ENCODE data around the gene CSMD2.

Gene CSMD2

DNA sequence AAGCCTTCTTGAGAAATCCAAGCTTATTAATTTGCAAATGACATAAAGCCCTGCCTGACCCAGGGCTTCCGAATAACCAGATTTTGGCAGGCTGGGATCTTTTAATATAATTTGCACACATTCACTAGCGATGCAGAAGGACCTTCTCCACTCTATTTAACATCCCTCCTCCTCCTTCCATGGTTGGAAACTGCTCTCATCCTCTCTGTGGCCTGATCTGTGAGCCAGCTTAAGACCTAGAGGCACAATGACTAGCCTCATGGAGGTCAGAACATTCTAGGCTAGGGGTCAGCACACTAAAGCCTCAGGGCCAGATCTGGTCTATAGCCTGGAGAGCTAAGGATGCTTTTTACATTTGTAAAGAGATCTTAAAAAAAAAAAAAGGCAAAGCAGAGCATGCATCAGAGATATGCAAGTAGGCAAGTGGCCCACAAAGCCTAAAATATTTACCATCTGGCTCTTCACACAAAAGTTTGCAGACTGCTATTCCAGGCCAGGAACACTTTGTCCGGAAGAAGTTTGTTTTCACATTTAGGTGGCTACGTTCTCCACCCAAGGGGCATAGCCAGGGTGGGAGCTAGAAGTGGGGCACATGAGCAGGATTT, 439.4 kb downstream of the CSMD2 start:
- no peaks in the 10 kb centered on the region for H3K9me3 ChIP-seq (ENCODE audit: low read length)
- H3K4me1 ChIP-seq (ENCODE audit: insufficient read depth, low read length) = no peaks in the 10 kb centered on the region
- H3K36me3 ChIP-seq (ENCODE audit: insufficient read depth, low read length) = no peaks in the 10 kb centered on the region
- no peaks in the 10 kb centered on the region for H3K27me3 ChIP-seq (ENCODE audit: insufficient read depth, low read length)
- no peak overlapping the region for H3K4me3 ChIP-seq (ENCODE audit: low read length)
- no peak overlapping the region for H2AFZ ChIP-seq (ENCODE audit: low read depth, low read length)

DNA sequence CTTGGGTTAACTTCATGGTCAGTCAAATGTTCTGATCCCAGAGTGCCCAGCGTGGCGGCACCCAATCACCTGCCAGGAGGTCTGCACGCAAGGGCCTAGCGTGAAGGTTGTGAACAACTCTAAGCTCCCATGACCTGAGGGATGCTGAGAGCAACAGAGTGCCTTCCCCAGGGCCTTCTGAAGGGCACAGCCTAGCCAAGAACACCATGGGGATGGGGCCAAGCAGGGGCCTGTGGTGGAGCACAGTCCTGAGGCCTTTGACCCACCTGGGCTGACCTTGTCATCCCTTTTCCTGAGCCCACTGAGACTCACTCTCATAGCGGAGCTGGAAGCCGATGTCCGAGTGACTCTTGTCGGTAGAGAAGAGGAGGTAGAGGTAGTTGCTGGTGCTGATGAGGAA, 440.0 kb downstream of the CSMD2 start:
- Histone ChIP-seq H3K36me3 (ENCODE audit: insufficient read depth, low read length) (no peaks in the 10 kb centered on the region), H3K27me3 (ENCODE audit: insufficient read depth, low read length) (no peaks in the 10 kb centered on the region), H3K9me3 (ENCODE audit: low read length) (no peaks in the 10 kb centered on the region), H2AFZ (ENCODE audit: low read depth, low read length) (no peak overlapping the region), H3K4me1 (ENCODE audit: insufficient read depth, low read length) (no peaks in the 10 kb centered on the region), H3K4me3 (ENCODE audit: low read length) (no peak overlapping the region)

DNA sequence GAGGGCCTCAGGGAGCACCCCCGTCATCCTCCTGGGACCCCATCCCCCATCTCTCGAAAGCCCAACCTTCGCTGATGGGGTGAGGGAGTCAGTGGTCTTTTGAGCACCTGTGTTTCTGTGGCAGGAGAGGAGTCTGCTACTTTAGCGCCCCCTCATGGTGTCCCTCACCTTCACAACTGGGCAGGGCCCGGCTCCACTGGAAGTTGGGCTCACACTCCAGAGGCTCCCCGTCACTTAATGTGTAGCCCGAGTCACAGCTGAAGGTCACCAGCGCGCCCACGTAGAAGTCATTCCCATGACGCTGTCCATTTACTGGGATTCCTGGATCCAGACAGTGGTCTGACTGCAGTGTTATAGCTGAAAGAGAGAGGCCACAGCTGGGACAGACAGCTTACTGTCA, 440.7 kb downstream of the CSMD2 start:
- H3K9me3 ChIP-seq (ENCODE audit: low read length) = no peaks in the 10 kb centered on the region
- no peak overlapping the region for H3K4me3 ChIP-seq (ENCODE audit: low read length)
- no peaks in the 10 kb centered on the region for H3K27me3 ChIP-seq (ENCODE audit: insufficient read depth, low read length)
- H3K4me1 ChIP-seq (ENCODE audit: insufficient read depth, low read length) = no peaks in the 10 kb centered on the region
- no peak overlapping the region for H2AFZ ChIP-seq (ENCODE audit: low read depth, low read length)
- no peaks in the 10 kb centered on the region for H3K36me3 ChIP-seq (ENCODE audit: insufficient read depth, low read length)

DNA sequence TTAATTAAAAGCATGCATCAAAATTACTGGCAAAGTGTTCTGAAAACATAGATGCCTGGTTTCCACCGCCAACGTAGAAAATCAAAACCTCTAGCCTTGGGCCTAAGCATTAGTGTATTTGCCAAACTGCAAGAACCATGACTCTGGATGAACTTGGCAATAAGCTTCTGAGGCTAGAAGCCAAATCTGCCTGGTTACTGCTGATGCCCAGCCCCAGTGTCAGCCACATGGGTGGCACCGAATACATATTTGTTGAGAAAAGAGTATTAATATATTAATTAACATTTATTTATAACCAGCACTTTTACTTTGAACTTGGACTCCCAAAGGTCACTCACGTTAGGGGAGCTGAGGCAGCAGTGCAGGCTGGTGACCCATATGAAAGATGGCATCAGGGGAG, 441.8 kb downstream of the CSMD2 start:
- no peaks in the 10 kb centered on the region for H3K4me1 ChIP-seq (ENCODE audit: insufficient read depth, low read length)
- H3K27me3 ChIP-seq (ENCODE audit: insufficient read depth, low read length) = no peaks in the 10 kb centered on the region
- no peaks in the 10 kb centered on the region for H3K9me3 ChIP-seq (ENCODE audit: low read length)
- no peak overlapping the region for H2AFZ ChIP-seq (ENCODE audit: low read depth, low read length)
- H3K4me3 ChIP-seq (ENCODE audit: low read length) = no peak overlapping the region
- H3K36me3 ChIP-seq (ENCODE audit: insufficient read depth, low read length) = no peaks in the 10 kb centered on the region

DNA sequence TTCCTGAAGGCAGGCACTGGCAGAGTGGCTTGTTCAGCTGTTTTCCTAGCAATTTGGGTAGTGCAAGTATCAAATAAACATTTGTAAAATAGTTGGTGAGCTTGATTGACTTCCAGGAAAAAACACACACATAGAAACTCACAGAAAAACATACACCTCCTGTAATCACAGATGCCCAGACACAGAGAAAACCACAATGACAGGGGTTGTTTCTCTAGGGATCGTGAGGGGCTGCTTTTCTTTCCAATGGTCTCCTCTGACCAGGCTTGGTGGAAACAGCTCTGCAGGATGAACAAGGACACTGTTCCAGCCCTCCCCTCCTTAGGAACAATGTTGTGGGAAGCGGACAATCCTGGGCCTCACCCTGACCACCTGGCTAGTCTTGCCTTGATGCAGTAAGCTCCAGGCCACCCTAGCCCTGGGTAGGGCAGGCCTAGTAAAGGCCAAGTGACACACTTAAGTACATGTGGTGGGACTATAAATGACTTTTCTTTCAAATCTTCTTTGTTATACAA, 443.7 kb downstream of the CSMD2 start:
- H3K27me3 ChIP-seq (ENCODE audit: insufficient read depth, low read length) = no peaks in the 10 kb centered on the region
- no peaks in the 10 kb centered on the region for H3K4me1 ChIP-seq (ENCODE audit: insufficient read depth, low read length)
- H3K9me3 ChIP-seq (ENCODE audit: low read length) = no peaks in the 10 kb centered on the region
- H2AFZ ChIP-seq (ENCODE audit: low read depth, low read length) = no peak overlapping the region
- no peak overlapping the region for H3K4me3 ChIP-seq (ENCODE audit: low read length)
- H3K36me3 ChIP-seq (ENCODE audit: insufficient read depth, low read length) = no peaks in the 10 kb centered on the region

DNA sequence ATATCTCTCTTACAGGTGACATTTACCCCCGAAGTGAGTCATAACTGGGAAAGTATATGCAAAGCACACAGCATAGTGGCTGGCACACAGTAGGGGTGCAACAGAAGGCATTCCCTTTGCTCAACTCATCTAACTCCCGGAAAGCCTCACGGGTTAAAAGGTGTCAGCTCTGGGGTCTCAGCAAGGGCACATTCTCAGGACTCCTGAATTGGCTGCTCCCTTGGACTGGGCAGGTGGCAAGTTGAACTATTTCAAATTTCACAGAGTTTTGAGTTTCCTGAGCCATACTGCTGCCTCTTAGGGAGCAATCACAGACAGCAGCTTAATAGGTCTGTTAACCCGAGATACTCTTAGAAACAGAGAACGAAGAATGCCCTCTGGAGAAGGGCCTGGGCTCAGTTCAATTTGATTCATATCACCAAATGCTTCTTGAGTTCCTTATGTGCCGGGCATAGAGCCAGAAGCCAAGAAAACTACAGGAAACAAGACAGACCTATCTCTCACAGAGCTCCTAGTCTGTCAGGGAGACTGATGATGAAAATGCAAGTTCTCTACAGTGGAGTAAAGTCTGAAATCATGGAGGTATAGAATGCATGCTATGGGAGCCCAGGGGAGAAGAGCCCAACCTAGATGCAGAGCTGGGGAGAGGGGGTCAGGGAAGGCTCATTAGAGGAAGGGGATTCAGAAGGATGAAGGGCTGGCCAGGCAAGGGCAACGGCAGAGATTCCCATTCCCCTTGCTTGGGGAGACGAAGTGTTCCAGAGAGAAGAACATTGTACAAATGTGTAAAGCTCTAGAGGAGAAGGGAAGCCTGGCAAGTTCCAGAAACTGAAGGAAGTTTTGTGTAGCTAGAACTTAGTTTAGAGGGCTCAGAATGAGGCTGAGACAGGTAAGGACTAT, 445.0 kb downstream of the CSMD2 start:
- Histone ChIP-seq H3K4me1 (ENCODE audit: insufficient read depth, low read length) (no peaks in the 10 kb centered on the region), H3K4me3 (ENCODE audit: low read length) (no peak overlapping the region), H2AFZ (ENCODE audit: low read depth, low read length) (no peak overlapping the region), H3K9me3 (ENCODE audit: low read length) (no peaks in the 10 kb centered on the region), H3K27me3 (ENCODE audit: insufficient read depth, low read length) (no peaks in the 10 kb centered on the region), H3K36me3 (ENCODE audit: insufficient read depth, low read length) (no peaks in the 10 kb centered on the region)

DNA sequence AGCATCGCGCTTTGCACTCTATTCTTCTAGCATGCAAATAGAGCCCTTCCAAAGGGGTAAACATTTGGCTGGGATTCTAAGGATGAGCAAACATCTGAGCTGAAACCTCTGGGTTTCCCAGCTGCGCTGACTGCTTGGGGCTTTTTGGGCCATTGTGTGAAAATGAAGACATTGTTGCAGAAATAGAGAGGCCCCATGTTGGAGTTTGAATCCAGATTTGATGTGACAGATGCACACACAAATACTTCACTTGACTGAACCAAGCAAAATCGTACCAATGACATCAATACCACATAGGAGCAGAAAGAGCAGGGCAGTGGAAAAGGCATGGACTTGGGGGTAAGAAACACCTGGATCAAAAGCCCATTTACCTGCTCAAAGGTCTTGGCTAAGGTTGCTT, 445.7 kb downstream of the CSMD2 start:
- Histone ChIP-seq H2AFZ (ENCODE audit: low read depth, low read length) (no peak overlapping the region), H3K36me3 (ENCODE audit: insufficient read depth, low read length) (no peaks in the 10 kb centered on the region), H3K27me3 (ENCODE audit: insufficient read depth, low read length) (no peaks in the 10 kb centered on the region), H3K9me3 (ENCODE audit: low read length) (no peaks in the 10 kb centered on the region), H3K4me1 (ENCODE audit: insufficient read depth, low read length) (no peaks in the 10 kb centered on the region), H3K4me3 (ENCODE audit: low read length) (no peak overlapping the region)

DNA sequence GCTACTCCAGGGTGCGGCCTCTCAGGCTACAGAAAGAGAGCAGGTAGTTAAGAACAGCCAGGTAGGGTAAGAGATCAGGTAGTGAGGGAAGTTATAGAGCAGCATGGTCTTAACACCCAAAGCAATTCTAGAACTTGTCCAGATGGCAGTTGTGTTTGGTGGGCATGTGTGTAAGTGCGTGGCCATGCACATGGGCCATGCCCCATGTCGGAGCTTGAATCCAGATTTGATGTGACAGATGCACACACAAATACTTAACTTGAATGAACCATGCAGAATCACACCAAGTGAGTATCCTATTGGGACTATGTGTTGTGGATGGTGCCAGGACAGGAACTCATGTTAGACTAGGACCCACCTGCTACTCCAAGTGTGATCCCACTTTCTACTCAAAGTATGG, 446.8 kb downstream of the CSMD2 start:
- Histone ChIP-seq H3K4me3 (ENCODE audit: low read length) (no peak overlapping the region), H3K27me3 (ENCODE audit: insufficient read depth, low read length) (peaks cover under 1% of the 10 kb centered on the region), H3K4me1 (ENCODE audit: insufficient read depth, low read length) (no peaks in the 10 kb centered on the region), H3K9me3 (ENCODE audit: low read length) (no peaks in the 10 kb centered on the region), H3K36me3 (ENCODE audit: insufficient read depth, low read length) (no peaks in the 10 kb centered on the region), H2AFZ (ENCODE audit: low read depth, low read length) (no peak overlapping the region)

DNA sequence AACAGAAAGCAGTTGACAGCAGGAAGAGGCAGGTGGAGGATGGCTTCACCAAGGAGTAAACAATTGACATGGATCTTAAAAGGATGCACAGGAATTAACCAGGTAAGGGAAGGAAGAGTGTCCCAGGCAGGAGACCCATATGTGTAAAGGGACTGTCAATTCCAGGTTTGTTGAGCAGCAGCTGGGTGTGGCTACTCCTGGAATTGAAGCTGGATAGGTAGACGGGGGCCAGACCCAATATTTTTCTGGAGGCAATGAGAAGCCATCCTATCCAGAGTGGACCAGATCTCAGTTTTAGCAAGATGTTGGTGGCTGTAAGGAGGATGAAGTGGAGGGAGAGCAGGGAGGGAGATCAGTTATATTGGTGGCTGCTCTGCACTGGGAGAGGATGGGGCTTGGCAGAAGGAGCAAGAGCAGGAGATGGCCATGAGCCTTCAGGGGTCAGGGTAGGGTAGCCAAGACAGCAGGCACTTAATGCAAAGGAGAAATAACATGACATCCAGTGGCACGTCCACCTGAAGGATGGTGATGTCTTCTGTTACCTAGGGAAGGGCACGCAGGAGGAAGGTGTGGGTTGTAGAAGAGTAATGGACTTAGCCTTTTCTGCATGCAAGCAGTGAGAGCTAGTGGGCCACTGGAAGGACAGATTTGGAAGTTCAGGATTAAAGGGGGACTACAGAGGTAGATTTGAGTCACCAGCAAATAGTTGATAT, 447.9 kb downstream of the CSMD2 start:
- Histone ChIP-seq H3K4me1 (ENCODE audit: insufficient read depth, low read length) (no peaks in the 10 kb centered on the region), H3K36me3 (ENCODE audit: insufficient read depth, low read length) (no peaks in the 10 kb centered on the region), H3K4me3 (ENCODE audit: low read length) (no peak overlapping the region), H2AFZ (ENCODE audit: low read depth, low read length) (no peak overlapping the region), H3K27me3 (ENCODE audit: insufficient read depth, low read length) (peaks cover 3% of the 10 kb centered on the region), H3K9me3 (ENCODE audit: low read length) (no peaks in the 10 kb centered on the region)

DNA sequence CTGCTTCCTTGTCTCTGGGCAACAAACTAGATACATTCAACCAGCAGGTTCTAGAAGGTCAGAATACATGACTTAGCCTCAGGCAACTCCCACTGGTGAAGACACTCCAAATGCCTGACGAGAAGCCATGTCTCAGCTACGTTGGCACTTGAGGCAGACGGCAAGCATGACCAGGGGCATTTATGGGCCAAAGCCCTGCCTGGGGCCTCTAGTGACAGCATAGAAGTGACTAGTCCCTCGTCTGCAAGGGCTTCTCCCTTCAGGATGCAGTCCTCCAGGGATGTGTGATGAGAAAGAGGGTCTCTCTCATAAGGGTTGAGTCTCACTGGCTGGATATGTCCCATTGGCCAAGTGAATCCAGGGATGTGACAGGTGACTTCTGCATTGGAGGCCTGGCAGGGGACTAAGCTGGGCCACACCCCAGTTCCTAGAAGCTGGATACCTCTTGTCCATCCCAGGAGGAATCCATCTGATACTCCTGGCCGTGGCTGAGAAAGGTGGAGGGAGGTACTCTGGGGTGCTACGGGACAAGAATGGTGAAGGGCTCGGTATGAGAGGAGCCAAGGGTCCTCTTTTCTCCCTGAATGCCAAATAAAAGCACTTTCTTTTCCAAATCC, 449.7 kb downstream of the CSMD2 start:
- H3K36me3 ChIP-seq (ENCODE audit: insufficient read depth, low read length) = no peaks in the 10 kb centered on the region
- no peak overlapping the region for H2AFZ ChIP-seq (ENCODE audit: low read depth, low read length)
- H3K27me3 ChIP-seq (ENCODE audit: insufficient read depth, low read length) = peaks cover 3% of the 10 kb centered on the region
- no peak overlapping the region for H3K4me3 ChIP-seq (ENCODE audit: low read length)
- H3K9me3 ChIP-seq (ENCODE audit: low read length) = no peaks in the 10 kb centered on the region
- H3K4me1 ChIP-seq (ENCODE audit: insufficient read depth, low read length) = peaks cover 2% of the 10 kb centered on the region

DNA sequence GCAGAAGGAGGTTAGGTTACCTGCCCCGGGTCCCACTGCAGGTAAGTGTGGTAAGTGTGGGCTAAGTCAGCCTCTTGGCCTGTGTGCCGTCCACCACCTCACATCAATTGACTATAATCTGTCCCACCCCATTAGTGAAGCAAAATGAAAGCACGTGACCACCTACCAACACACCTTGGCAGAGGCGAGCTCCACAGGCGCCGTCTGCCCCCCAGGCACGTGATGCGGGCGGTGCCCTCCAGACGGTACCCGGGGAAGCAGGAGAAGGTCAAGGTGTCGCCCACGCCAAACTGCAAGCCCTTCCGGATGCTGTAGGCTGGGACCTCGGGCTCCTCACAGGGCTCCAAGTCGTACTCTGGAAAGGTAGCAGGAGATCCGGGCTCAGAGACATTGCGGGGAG, 450.6 kb downstream of the CSMD2 start:
- Histone ChIP-seq H3K27me3 (ENCODE audit: insufficient read depth, low read length) (peaks cover 3% of the 10 kb centered on the region), H3K4me1 (ENCODE audit: insufficient read depth, low read length) (peaks cover 11% of the 10 kb centered on the region), H2AFZ (ENCODE audit: low read depth, low read length) (no peak overlapping the region), H3K36me3 (ENCODE audit: insufficient read depth, low read length) (no peaks in the 10 kb centered on the region), H3K4me3 (ENCODE audit: low read length) (no peak overlapping the region), H3K9me3 (ENCODE audit: low read length) (no peaks in the 10 kb centered on the region)

DNA sequence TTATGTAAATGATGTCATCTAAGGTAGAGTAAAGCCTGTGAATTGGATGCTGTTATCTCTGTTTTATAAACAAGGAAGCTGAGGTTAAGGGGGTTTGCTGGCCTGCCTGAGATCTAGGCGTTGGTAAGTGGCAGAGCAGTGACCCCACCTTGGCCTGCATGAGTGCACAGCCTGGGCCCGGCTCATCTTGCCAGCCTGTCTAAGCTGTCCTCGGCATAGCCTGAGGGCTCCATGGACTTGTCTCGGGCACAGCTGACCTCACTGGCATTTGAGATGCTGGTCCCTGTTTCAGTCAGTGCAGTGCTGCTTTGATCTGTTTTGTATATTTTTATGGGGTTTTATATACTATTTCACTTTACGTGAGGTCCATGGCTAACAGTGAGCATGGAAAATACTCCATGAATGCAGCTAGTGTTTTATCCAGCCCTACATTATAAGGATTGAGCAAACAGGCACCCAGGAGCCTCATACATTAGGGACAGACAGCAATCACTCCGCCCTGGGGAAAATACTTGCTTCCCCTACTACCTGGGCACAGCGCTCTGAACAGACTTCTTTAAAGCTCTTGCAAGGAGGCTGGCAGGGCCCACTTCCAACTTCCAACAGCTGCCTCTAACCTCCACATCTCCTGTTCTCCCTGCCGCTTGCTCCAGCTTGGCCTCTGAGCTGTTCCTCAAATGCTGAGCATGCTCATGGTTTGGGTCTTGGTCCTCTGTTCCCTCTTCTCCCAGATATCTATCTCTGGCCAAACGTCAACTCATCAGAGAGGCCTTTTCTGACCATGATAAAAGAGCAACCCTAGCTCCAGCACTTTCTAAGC, 451.8 kb downstream of the CSMD2 start:
- Histone ChIP-seq H3K36me3 (ENCODE audit: insufficient read depth, low read length) (no peaks in the 10 kb centered on the region), H3K27me3 (ENCODE audit: insufficient read depth, low read length) (peaks cover 3% of the 10 kb centered on the region), H2AFZ (ENCODE audit: low read depth, low read length) (no peak overlapping the region), H3K4me1 (ENCODE audit: insufficient read depth, low read length) (peaks cover 19% of the 10 kb centered on the region), H3K9me3 (ENCODE audit: low read length) (no peaks in the 10 kb centered on the region), H3K4me3 (ENCODE audit: low read length) (no peak overlapping the region)
